HFFc6 (cell line): ENCODE results near the gene NBPF3. TPM values are rescaled to one million over a fixed set of nuclear protein-coding genes. Genes with fewer than 3 reads are reported as not detected.
"Not testable (repeated sequence)": the region's sequence is repeated elsewhere in the genome, so short reads cannot be mapped to it uniquely, and the experiment has no call there.

Experiments
- DNase-seq: peaks from one replicate; pipeline ENCODE4 v3.0.0-alpha.2; 2018
- H3K27ac Mint-ChIP-seq: 2 replicates; pipeline ENCODE4 v1.8.0; 2020; ENCODE audit warnings: mild to moderate bottlenecking, mixed read lengths
- H3K27me3 Mint-ChIP-seq: 2 replicates; pipeline ENCODE4 v1.8.0; 2021; ENCODE audit warnings: mild to moderate bottlenecking, moderate library complexity, mixed read lengths; ENCODE audit not compliant: insufficient read depth
- H3K36me3 Mint-ChIP-seq: 2 replicates; pipeline ENCODE4 v1.8.0; 2021; ENCODE audit warnings: low read depth, mixed read lengths
- H3K4me1 Mint-ChIP-seq: 2 replicates; pipeline ENCODE4 v1.8.0; 2020; ENCODE audit warnings: low read depth, mixed read lengths
- H3K4me3 Mint-ChIP-seq: 2 replicates; pipeline ENCODE4 v1.8.0; 2020; ENCODE audit warnings: mild to moderate bottlenecking, moderate library complexity, mixed read lengths
- H3K9me3 Mint-ChIP-seq: 2 replicates; pipeline ENCODE4 v1.8.0; 2020; ENCODE audit warnings: mild to moderate bottlenecking, mixed read lengths
- total RNA-seq, 6 experiments: library from RNA; stranded (reverse); fragmentation: NEBNext Ultra II Directional; extraction: Animal tissue kit (Norgen Biotek cat#: 25700); gene quantifications; 2 replicates in 1 of 6; 3 replicates in 5 of 6; pipeline ENCODE4 v1.2.3, GENCODE V29; 2021
- TF ChIP-seq, protein P1 (sequence below): fragments of 200-600 bp; sonication (generic); IDR thresholded peaks from 2 replicates; pipeline ENCODE4 v1.5.0; 2021; ENCODE audit warnings: antibody characterized with exemption, mild to moderate bottlenecking

The NBPF3 gene
- total RNA-seq, 6 experiments from 2014 or later: 14.0 to 20.7 (median 18.2) TPM

DNA sequence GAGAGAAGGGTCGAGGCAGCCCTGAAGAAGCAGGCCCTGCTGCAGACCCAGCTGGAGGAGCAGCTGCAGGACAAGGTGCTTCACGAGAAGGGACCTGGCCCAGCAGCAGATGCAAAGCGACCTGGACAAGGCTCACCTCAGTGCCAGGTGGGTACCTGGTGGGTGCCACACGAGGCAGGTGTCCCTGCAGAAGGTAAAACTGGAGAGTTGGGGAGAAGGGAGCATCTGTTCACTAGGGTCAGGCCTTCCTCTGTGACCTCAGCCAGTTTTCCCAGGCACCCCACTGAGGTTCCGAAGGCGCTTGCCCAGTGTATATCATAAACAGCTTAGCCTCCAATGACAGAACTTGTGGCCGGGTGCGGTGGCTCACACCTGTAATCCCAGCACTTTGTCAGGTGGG, 5.5 kb upstream of the NBPF3 start:
- no peaks in the 10 kb centered on the region for H3K9me3 Mint-ChIP-seq

DNA sequence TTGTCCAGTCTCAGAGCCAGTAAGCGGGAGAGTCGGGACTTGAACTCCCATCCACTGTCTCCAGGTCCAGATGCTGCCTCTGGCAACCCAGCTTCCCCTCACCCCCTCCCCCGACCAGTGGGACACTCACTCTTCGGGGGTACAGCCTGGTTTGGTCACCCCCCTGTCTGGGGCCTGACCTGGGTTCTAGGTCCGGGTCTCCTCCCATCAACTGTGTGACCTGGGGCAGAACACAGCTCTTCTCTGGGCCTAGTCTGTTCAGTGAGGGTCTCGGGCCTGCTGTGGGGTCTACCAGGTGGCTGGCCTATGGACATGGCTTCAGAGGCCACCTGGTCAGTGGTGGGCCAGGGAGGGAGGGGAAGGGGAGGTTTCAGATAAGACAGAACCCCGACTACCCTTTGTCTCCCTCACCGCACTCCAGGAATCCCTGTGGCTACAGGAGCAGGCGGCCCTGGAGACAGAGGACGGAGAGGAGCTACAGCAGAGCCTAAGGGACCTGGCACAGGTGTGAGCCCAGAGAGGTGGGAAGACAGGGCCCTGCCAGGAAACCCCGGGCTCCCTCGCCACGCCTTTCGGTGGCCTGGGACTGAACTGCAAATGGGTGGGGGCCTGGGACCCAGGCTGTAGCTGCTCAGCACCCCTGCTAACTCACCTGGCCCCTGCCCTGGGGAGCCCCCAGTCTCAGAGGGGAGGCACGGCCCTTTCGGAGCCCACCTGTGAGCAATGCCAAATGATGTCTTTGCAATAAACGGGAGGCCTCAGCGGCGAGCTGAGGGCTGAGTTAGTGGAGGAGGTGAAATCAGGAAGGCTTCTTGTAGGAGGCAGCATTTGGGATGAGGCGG, 4.1 kb upstream of the NBPF3 start:
- Mint-ChIP-seq H3K4me3 (no peak overlapping the region), H3K27ac (no peak overlapping the region), H3K36me3 (no peaks in the 10 kb centered on the region), H3K27me3 (peaks cover 4% of the 10 kb centered on the region; the same call in 1 of the 2 replicates), H3K4me1 (peaks cover 15% of the 10 kb centered on the region), H3K9me3 (no peaks in the 10 kb centered on the region)
- TF ChIP-seq, protein P1, sequence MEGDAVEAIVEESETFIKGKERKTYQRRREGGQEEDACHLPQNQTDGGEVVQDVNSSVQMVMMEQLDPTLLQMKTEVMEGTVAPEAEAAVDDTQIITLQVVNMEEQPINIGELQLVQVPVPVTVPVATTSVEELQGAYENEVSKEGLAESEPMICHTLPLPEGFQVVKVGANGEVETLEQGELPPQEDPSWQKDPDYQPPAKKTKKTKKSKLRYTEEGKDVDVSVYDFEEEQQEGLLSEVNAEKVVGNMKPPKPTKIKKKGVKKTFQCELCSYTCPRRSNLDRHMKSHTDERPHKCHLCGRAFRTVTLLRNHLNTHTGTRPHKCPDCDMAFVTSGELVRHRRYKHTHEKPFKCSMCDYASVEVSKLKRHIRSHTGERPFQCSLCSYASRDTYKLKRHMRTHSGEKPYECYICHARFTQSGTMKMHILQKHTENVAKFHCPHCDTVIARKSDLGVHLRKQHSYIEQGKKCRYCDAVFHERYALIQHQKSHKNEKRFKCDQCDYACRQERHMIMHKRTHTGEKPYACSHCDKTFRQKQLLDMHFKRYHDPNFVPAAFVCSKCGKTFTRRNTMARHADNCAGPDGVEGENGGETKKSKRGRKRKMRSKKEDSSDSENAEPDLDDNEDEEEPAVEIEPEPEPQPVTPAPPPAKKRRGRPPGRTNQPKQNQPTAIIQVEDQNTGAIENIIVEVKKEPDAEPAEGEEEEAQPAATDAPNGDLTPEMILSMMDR: no peak
- DNase-seq: no peak

More for the DNA sequence above, 5.5 kb upstream of the NBPF3 start:
- Mint-ChIP-seq H3K4me1 (peaks cover 7% of the 10 kb centered on the region), H3K27me3 (peaks cover 5% of the 10 kb centered on the region; the same call in 1 of the 2 replicates), H3K4me3 (no peak overlapping the region), H3K36me3 (no peaks in the 10 kb centered on the region), H3K27ac (no peak overlapping the region)
- TF ChIP-seq, protein P1: no peak
- no peak for DNase-seq

DNA sequence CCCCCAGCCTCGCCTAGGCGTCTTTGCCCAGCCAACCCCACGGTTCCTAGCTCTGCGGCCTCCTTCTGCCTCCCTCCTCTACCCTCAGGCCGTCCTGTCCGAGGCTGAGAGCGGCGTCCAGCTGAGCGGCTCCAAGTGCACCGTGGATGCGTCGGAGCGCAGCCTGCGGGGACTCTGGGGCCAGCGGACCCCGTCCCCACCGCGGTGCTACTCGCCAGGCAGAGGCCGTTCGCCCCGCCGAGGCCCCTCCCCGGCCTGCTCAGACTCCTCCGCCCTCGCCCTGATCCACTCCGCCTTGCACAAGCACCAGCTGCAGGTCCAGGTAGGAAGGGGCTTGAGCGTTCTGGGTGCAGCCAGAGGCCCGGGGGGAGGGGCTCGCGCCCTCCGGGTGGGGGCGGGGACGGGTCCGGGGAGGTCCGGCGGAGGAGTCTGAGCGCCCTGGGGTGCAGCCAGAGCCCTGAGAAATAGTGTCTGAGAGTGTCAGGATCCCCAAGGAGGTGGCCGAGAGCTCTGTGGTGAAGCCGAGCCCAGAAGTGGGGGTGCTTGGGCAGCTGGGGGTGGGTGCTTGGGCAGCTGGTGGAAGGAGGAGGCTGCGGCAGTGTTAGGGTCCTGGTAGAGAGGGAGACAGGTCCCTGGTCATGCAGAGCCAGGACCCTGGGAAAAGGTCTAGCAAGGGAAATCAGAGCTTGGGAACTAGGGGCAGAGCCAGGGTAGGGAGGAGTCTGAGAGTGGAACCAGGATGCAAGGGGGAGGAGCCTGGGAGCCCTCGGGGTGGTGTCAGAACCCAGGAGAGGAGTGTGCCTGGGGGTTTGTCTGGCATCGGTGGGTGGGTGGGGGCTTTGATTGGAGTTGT, 3.2 kb upstream of the NBPF3 start:
- no peaks in the 10 kb centered on the region for H3K36me3 Mint-ChIP-seq
- TF ChIP-seq, protein P1: no peak
- peak overlapping the region; percentile 81 for H3K4me3 Mint-ChIP-seq
- peaks cover 4% of the 10 kb centered on the region; the same call in 1 of the 2 replicates for H3K27me3 Mint-ChIP-seq
- H3K4me1 Mint-ChIP-seq: peaks cover 23% of the 10 kb centered on the region
- no peak overlapping the region for H3K27ac Mint-ChIP-seq
- DNase-seq: no peak
- no peaks in the 10 kb centered on the region for H3K9me3 Mint-ChIP-seq

- H3K36me3 Mint-ChIP-seq: no peaks in the 10 kb centered on the region
- peaks cover 28% of the 10 kb centered on the region for H3K4me1 Mint-ChIP-seq
- no peaks in the 10 kb centered on the region for H3K9me3 Mint-ChIP-seq
- peaks cover 4% of the 10 kb centered on the region; the same call in 1 of the 2 replicates for H3K27me3 Mint-ChIP-seq
- TF ChIP-seq, protein P1: no peak
- H3K4me3 Mint-ChIP-seq: peak overlapping the region; percentile 81; the same call in 1 of the 2 replicates
- no peak for DNase-seq
- H3K27ac Mint-ChIP-seq: no peak overlapping the region
Observed at GRCh38 chr1:21437341-21437640, 2.6 kb upstream of the NBPF3 start.

- H3K9me3 Mint-ChIP-seq, H3K36me3 Mint-ChIP-seq, H3K27me3 Mint-ChIP-seq, DNase-seq, H3K27ac Mint-ChIP-seq: not testable (repeated sequence)
- H3K4me3 Mint-ChIP-seq: peak overlapping the region; percentile 92
- H3K4me1 Mint-ChIP-seq: peaks cover 22% of the 10 kb centered on the region
Observed at GRCh38 chr1:21438646-21439312, 1.2 kb upstream of the NBPF3 start.
